Type B pancreatic cell (in vitro differentiated cells): ENCODE measurements around the gene OR10H4. TPM values are rescaled to one million over a fixed set of nuclear protein-coding genes. Genes with fewer than 3 reads are reported as not detected.

ENCODE experiments used
- DNase-seq: peaks from one replicate; pipeline ENCODE4 v3.0.0; 2021; ENCODE audit warnings: mixed read lengths; ENCODE audit not compliant: unreplicated experiment; ENCODE audit errors: extremely low spot score
- H3K27ac Mint-ChIP-seq: 2 replicates; pipeline ENCODE4 v1.8.0; 2021; ENCODE audit warnings: mild to moderate bottlenecking, mixed read lengths
- H3K27me3 Mint-ChIP-seq: 2 replicates; pipeline ENCODE4 v1.8.0; 2021; ENCODE audit warnings: mixed read lengths
- H3K36me3 Mint-ChIP-seq: 2 replicates; pipeline ENCODE4 v1.8.0; 2021; ENCODE audit warnings: mixed read lengths
- H3K4me1 Mint-ChIP-seq: one replicate; pipeline ENCODE4 v1.8.0; 2021; ENCODE audit warnings: mixed read lengths; ENCODE audit not compliant: unreplicated experiment
- H3K4me3 Mint-ChIP-seq: 2 replicates; pipeline ENCODE4 v1.8.0; 2021; ENCODE audit warnings: mild to moderate bottlenecking, mixed read lengths
- H3K9me3 Mint-ChIP-seq: 2 replicates; pipeline ENCODE4 v1.8.0; 2021; ENCODE audit warnings: mixed read lengths
- CTCF ChIP-seq: fragments of 200-600 bp; sonication (generic); conservative IDR thresholded peaks from 2 replicates; pipeline ENCODE4 v1.5.0; 2021; ENCODE audit warnings: antibody characterized with exemption, mild to moderate bottlenecking
- total RNA-seq: library from RNA; stranded (reverse); gene quantifications from 2 replicates; pipeline ENCODE4 v1.2.1, GENCODE V29; 2021; ENCODE audit warnings: low replicate concordance

The OR10H4 gene
- total RNA-seq, 1 donor from 2014 or later = not detected

- DNase-seq = no peak
- no peaks in the 10 kb centered on the region for H3K36me3 Mint-ChIP-seq
- no peak overlapping the region for H3K4me3 Mint-ChIP-seq
- H3K27ac Mint-ChIP-seq = no peak overlapping the region
- no peaks in the 10 kb centered on the region for H3K27me3 Mint-ChIP-seq
- no peak for TF ChIP-seq CTCF
- no peaks in the 10 kb centered on the region for H3K4me1 Mint-ChIP-seq
- H3K9me3 Mint-ChIP-seq = peaks cover 3% of the 10 kb centered on the region
Measured at GRCh38 chr19:15911599-15912235, 37.1 kb upstream of the OR10H4 start.

GRCh38 chr19:15913384-15913783 lies 35.4 kb upstream of the OR10H4 start:
- DNase-seq = no peak
- no peak overlapping the region for H3K27ac Mint-ChIP-seq

GRCh38 chr19:15913830-15914229 lies 35.0 kb upstream of the OR10H4 start:
- no peak for DNase-seq

More at GRCh38 chr19:15913384-15913783, 35.4 kb upstream of the OR10H4 start:
- Mint-ChIP-seq H3K36me3 (no peaks in the 10 kb centered on the region), H3K4me3 (no peak overlapping the region), H3K27me3 (no peaks in the 10 kb centered on the region), H3K9me3 (peaks cover 7% of the 10 kb centered on the region), H3K4me1 (no peaks in the 10 kb centered on the region)
- TF ChIP-seq CTCF = no peak

GRCh38 chr19:15915109-15915508 lies 33.7 kb upstream of the OR10H4 start:
- no peaks in the 10 kb centered on the region for H3K27me3 Mint-ChIP-seq
- no peaks in the 10 kb centered on the region for H3K4me1 Mint-ChIP-seq
- no peak overlapping the region for H3K4me3 Mint-ChIP-seq
- H3K9me3 Mint-ChIP-seq = peaks cover 7% of the 10 kb centered on the region
- DNase-seq = no peak
- no peak overlapping the region for H3K27ac Mint-ChIP-seq
- no peak for TF ChIP-seq CTCF
- no peaks in the 10 kb centered on the region for H3K36me3 Mint-ChIP-seq

More at GRCh38 chr19:15913830-15914229, 35.0 kb upstream of the OR10H4 start:
- Mint-ChIP-seq H3K4me1 (no peaks in the 10 kb centered on the region), H3K27ac (no peak overlapping the region), H3K36me3 (no peaks in the 10 kb centered on the region), H3K4me3 (no peak overlapping the region), H3K9me3 (peaks cover 7% of the 10 kb centered on the region), H3K27me3 (no peaks in the 10 kb centered on the region)
- TF ChIP-seq CTCF = no peak

GRCh38 chr19:15919243-15919642 lies 29.6 kb upstream of the OR10H4 start:
- TF ChIP-seq CTCF = no peak
- no peaks in the 10 kb centered on the region for H3K36me3 Mint-ChIP-seq
- H3K4me1 Mint-ChIP-seq = no peaks in the 10 kb centered on the region
- DNase-seq = no peak
- H3K27ac Mint-ChIP-seq = no peak overlapping the region
- peaks cover 12% of the 10 kb centered on the region for H3K9me3 Mint-ChIP-seq
- no peaks in the 10 kb centered on the region for H3K27me3 Mint-ChIP-seq
- no peak overlapping the region for H3K4me3 Mint-ChIP-seq
